ELR (cell line): ENCODE results near the gene GBGT1.

Experiments used
- DNase-seq: peaks from one replicate; pipeline ENCODE4 v3.0.0-alpha.2; 2015; ENCODE audit warnings: low read depth

The GBGT1 gene

DNA sequence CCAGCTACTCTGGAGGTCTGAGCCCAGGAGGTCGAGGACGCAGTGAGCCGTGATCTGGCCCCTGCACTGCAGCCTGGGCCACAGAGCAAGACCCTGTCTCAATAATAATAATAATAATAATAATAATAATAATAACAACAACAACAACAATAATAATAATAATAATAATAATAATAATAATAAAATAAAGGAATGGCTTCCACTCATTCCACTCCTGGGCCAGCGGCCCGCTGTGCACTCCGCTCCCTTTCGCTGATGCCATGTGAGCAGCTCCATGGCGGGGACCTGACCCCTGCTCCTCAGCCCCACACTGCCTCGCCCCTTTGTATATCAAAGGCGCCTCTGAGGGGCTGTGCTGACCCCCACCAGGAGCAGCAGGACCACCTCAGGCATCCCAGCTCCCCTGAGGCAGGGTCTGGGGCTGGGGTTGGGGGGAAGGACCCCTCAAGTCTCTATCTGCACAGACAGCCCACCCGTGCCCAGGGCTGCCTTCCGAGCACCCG is 20.0 kb downstream of the GBGT1 start:
- DNase-seq: no peak

DNA sequence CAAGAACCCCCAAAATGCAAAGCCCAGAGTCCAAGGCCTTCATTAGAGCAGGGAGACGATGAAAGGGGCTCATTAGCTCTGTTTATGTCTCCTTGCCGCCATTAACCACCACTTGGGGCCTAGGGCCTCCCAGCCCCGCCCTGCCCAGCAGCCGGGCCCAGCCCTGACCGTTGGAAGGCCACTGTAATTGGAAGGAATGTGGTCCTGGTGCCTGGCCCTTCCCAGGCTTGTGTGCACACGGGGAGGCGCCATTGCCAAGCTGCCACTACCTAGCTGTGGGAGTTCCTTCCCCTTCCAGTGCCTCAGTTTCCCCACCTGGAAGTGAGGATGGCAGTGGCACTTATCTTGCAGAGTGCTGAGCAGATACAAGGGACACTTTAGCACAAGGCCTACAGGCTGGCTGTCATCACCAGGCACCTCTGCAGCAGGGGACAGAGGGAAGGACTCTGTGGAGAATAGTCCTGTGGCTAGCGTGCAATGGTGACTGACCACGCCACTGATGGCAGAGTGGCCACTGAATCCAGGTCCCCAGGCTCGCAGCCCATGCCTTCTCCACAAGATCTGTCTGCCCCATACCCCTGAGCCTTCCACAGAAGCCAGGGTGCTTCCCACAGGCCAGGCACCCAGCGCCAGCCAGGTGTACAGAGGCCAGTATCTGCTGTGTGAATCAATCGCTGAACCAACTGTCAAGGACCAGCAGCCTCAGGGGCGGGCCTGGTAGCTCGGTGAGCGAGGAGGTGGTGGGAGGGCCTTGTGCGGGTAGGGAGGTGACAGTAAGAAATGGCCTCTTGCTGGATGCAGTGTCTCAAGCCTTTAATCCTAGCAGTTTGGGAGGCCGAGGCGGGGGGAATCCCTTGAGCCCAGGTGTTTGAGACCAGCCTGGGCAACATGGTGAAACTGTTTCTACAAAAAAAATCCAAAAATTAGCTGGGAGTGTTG is 20.8 kb downstream of the GBGT1 start:
- DNase-seq: no peak

DNA sequence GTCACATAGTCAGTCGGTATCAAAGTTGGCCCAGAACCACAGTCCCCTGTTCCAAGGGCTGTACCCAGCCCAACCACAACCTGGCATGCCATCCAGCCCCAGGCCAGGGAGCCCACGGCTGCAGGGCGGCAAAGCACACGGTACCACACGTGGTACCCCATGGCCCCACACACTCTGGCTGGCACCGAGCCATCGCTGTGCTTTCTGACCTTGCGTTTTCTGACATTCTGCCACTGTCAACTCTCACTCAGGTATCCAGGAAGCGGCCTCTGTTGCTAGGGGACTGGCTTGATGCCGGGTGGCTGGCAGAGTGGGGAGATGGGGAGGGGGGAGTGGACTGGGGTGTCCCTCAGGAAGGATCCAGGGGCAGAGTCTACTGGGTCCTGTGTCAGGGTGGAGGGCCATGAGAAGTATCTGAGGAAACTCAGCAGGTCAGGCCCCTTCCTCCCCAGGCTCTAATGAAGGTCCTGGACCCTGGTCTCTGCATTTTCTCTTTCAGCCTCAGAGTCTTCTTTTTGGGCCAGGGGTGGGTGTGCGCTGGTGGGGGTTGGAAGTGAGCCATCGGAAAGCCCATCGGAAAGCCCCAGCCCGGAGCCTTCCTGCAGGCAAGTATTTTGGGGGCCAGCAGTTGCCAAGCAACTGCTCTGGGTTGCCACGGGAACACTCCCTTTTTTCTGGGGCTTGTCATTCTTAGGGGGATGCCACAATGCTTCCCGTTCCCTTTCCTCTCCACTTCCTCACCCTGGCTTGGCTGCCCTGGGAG is 21.7 kb downstream of the GBGT1 start:
- no peak for DNase-seq

DNA sequence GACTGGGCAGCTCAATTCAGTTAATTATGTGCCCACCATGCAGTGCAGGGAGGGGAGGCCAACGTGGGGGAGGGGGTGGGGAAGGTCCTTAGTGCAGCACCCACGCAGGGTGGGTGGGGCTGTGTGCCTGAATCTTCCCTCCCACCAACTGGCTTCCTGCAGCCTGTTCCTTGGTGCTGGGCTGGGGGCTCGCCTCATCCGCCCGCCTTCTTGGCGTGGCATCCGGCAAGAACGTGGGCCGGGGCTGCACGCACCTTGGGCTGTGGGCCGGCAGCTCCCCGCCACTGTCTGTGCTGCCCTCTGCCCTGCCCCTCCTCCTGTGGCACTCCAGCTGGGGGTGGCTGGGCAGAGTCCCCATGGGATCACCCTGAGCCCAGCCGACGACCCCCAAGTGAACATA is 23.1 kb downstream of the GBGT1 start:
- DNase-seq: no peak

DNA sequence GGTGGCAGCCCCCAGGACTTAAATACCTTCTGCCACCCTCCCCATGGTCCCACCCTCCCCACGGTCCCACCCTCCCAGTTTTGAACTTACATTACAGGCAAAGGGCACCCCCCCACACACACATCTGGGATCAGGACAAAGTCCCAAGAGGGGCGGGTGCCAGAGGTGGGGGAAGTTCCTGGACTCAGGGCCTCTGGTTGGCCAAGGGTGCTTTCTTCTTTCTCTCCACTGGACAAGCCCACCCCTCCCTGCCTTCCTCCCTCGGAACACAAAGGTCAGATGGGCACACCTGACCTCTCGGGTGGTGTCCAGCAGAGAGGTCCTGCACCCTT is 23.6 kb downstream of the GBGT1 start:
- no peak for DNase-seq

DNA sequence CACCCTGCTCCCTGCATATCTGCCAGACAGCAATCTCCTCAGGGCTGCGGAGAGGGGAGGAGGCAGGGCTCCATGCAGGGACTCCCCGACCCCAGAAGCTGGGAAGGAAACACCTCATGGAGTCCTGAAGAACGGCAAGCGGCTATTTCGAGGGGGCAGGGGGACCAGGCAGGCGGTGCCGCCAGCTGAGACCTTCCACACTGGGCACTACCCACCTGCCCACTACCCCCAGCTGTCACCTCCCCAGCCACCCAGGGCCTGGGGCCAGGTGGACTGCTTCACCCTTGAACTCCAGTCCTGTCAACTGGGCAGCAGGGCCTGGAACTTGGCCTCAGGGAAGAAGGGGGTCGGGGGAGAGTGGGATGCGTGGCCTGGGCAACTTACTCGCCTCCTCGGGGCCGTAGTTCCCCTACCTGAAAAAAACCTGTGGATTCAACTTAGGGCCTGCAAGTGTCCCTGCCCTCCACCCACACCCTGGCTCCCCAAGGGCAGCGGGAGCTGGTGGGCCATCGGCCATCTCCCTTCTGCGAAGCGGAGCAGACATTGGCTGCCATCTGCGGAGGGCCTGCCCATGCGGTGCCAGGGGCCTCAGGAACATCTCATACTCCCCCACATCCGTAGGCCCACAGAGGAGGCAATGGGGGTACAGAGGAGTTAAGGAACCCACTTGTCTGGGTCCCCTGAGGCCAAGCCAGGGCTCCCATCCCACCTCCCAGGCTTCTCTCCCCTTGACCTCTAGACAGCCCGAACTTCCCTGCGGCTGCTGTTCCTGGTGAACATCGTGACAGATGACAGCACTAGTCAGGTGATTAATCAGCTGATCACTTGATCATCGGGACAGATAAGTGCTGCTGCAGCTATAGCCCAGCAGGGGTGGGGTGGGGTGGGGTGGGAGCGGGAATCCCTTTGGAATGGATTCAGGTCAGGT is 24.2 kb downstream of the GBGT1 start:
- DNase-seq: no peak

DNA sequence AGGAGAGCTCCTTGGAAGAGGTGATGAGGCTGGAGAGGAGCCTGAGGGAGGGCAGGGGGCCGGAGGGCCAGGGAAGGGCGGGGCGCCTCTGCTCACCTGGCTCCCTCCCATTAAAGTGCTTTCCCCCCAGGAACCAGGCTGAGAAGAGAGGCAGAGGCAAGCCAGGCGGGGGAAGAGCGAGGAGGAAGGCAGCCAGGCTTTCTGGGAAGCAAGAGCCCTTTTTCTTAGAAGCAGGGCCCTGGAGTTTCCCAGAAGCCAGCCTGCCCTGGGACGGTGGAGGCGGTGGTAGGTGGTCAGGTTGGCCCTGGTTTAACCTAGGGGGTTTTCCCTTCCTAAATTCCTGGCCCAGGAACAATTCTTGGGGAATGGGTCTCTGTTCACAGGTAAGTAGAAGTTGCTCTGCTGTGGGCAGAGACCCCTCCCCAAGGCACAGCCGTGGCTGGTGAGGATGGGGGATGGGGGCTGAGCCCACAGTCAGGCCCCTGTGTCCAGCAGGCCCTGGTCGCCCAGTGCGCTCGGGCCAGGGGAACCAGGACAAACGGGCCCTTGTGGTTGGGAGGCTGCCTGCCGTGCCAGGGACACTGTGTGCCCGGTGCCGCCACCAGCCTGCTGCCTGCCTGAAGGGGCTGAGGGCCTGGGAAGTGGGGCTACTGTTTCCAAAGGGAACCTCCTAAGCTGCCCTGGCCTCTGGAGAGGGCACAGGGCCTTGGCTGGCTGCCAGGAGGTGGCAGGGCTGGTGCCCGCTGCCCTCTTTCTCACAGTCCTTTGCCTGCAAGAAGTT is 26.1 kb downstream of the GBGT1 start:
- no peak for DNase-seq

DNA sequence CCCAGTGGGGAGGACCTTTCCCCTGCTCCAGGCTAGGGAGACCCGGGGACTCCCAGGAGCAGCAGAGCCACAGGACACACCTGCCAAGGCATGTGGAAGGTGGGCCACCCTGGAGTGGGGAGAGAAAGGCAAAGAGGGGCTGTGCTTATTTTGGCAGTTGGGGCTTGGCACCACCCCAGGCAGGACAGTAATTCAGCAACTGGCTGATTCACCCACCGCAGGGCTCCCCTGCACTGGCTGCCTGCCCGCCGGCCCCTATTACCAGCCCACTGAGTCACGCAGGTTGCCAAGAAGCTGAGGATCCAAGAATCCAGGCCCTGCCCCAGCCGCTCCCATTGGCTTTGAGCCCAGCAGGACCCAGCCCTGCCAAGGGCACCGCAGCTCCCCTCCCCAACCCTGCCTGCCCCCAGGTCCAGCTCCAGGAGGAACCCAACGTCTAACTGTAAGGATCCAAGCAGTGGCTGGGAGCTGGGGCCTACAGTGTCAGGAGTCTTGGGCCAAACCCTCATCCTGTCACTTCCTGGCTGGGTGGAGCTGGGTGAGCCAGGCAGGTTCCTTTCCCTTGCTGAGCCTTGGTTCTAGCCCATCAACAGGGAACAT is 28.5 kb downstream of the GBGT1 start:
- peak; percentile 96 for DNase-seq

DNA sequence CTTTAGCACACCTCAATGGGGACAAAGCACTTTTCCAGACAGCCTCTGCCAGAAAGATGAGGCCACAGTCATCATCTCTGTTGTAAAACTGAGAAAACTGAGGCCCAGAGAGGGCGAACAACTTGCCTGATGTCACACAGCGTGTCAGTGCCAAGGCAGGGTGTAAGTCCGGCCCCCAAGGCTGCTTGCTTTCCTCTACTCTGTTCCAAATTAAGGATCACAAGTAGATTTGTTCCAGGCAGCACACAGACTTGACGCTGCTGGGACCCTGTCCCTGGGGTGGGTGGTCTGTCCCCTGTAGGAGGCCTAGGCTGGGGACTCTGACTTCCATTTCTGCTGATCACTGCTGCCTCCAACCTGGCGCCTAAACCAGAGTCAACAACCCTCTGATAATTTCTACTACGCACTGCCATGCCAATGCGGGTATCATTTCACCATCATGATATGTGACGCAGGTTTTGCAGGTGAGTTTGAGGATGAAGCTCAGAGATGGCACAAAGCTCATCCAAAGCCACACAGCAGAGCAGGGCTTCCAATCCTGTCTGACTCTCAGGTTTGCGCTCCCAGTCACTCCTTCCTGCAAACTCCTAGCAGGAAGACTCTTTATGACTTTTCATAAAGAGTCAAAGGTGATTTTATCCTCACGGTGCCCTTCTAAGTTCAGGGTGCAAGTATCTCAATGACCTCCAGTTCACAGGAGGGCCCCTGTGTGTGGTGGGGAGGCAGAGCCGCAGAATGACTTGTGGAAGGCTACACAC is 29.1 kb downstream of the GBGT1 start:
- peak; percentile 35 for DNase-seq

DNA sequence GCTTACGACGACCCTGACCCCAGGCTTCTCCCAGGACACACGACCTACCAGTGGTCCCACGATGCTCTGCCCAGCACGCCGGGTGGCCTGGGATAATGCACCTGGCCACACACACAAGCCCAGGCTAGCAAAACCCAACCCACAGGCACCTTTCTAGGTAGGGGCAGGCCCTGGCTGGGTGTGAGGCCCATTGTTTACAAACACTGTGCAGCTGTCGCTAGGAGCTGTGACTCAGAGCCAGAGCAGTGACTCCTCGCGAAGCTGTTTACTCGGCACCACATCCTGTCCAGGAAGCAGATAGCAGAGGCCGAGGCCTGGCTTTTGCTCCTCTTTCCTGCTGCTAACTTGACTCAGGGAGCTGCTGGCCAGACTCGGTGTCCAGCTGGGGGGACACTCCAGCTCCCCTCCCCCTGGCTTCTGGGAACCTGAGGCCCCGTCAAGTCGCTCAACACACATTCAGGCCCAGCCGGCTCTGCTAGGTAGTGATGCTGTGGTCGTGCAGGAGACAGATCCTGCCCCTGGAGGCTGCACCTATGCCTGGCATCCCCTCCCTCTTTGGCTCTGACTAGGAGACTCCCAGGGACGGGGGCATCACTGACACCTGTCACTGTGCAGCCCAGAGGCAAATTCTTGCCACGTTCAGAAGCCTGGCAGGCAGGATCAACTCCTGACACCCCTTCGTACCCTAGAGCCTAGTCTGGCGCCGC is 29.9 kb downstream of the GBGT1 start:
- DNase-seq: peak; percentile 98

DNA sequence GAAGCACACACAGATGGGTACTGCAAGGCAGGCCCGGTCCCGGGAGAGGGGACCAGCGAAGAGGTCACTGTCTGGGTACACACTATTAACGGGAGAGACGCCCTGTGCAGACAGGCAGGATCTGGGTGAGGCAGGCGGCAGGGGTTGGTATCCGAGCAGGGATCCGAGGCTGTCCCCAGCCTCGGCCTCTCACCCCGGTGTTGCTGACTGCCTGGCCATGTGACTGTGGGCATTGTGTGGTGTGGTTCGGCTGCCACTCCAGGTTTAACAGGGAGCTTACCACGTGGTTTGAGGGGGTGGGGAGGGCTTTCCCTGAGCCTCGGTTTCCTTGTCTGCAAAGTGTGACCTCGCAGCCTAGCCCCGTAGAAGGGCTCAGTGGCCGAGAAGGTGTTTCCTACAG is 31.5 kb downstream of the GBGT1 start:
- no peak for DNase-seq

DNA sequence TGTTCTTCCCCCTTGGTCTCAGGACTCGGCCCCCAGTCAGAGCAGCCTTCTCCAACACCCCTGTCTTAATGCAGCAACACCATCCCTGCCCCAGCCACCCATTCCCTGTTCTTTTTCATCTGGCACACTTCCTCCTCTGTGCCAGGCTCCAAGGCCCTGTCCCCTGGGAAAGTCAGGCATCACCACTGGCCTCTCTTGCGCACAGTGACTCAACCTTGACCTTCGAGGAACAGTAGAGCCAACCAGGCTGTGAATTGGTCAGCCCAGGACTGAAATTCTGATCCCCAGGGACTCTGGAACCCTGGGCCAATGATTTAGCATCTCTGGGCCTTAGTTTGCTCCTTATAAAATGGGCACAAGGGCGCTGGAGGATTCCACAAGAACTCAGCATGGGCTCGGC is 32.2 kb downstream of the GBGT1 start:
- DNase-seq: no peak

DNA sequence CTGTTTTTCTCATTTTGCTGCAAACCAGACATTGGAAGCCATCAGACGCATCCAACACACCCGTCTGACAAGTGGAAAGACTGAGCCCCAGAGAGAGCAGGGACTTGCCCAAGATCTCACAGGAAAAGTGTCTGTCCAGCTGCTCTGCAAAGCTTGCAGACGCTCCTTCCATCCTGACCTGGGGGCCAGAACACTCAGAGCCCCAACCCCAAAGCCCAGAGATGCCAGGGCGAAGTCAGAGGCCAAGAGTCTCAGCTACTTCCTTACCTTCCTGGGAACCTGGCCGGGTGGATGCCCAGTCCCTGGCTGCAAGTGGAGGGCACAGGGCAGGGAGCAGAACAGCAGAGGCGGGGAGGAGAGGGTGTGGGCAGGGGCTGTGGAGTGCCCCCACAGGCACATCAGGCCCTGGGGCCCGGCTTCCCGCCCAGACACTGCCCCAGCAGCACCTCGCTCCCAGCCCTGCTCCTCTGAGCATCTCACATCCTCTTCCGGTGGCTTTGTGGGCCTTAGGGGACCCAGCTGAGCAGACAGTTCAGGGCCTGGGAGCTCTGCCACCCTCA is 32.9 kb downstream of the GBGT1 start:
- DNase-seq: no peak

DNA sequence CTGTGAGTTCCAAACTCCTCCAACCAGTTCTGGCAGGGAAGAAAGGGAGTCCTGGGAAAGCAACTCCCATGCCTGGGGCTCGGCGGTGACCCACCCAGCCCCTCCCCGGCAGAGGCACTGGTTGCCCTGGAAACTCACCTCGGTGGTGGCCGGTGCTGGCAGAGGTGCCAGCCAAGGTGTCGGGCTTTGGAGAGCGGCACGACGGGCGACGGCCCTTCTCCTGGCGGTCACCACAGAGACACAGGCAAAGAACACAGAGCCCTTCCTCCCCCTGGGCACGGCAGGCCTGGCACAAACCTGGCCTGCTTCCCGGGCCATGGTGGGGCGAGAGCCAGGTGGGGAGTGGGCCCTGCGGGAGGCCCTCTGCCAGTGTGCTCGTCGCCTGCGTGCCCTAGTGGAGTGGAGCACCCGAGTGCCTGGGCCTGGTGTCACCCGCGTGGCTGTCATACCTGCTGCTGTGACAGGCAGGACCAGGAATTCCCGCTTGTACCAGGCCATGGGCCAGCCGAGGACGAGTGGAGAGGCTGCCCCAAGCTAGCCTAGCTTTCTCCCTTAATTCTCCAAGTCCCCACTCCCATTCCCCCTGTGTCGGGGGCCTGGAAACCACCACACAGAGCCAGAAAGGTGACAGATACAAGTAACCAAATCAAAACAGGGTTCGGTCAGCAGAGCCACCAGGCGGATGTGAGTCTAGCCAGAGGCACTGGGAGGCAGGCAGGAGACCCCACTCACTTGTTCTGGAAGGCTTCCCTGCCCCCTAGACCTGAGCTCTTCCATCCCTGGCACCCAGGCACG is 34.5 kb downstream of the GBGT1 start:
- no peak for DNase-seq

DNA sequence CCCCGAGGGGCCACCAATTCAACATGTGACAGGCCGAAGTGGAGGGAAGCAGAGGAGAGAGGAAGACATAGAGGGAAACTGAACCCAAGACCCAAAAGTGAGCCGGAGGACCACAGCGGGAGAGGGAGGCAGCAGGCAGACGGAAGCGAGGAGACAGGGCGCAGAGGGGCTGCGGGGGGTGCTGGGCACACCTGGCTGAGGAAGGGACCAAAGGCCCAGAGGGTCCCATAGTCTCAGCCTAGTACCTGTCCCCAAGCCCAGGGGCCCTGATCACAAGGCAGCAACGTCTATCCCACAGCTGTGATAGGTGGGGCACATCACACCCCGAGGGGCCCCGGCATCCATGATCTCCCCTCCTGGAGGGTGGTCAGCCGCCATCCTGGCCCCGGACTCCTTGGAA is 35.6 kb downstream of the GBGT1 start:
- DNase-seq: no peak

DNA sequence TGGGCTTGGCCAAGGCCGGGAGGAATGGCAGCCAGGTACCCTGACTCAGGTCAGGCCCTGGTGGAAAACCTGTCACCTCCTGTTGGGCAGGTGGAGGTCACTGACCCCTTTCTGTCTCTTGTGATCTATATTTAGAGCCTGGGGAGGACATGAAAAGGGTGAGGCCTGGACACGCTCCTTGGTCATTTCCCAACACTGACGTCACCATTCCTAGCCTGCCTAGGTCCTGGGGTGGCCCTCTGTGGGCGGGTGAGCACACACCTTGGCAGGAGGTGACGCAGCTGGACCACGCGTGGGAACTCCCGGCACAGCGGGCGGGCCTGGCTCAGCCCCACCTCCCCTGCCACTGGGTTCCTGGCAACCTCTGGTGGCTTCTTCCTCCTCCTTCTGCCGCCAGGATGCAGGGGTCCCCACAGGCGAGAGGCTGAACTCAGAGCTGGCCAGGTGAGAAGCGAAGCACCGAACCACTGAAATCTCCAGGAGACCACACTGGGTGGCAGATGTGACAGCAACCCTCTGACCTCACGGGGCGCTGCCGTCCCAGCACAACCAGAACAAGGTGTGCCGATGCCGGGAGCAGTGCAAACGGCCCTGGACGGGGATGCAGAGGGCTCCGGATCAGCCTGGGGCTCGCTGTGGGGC is 36.3 kb downstream of the GBGT1 start:
- DNase-seq: no peak

DNA sequence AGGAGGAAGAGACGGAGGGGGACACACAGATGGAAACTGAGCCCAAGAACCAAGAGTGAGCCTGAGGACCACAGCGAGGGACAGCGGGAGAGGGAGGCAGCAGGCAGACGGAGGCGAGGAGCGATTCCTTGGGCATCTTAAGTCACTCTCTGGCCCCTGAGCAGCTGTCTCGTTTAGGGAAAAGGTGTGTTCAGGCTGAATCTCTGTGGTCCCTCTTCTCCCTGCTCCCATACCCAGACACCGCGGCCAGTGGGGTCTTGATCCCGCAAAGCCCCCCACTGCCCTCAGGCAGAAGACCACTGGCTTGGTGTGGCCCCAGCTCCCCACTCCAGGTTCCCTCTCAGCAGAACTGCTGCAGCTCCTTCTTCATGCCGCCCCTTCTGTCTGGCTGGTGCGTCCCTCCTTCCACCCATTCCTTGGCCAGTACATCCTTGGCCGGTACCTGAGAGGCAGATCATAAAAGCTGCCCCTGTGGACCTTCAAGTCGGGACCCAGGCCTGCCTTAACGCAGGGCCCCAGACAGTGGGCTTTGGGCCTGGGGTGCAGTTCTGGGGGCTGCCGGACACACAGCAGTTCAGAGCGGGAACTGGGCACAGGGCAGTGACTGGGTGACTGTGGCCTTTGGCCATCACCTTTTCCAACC is 36.9 kb downstream of the GBGT1 start:
- DNase-seq: no peak
